ENCODE measurements around the gene PRKCQ. TPM values are rescaled to one million over a fixed set of nuclear protein-coding genes. Genes with fewer than 3 reads are reported as not detected.

The PRKCQ gene
- total RNA-seq, 2 donors from 2014 or later, result 55.3 to 79.0 TPM

- Mint-ChIP-seq H3K9me3 (peaks cover 10% of the 10 kb centered on the region), H3K36me3 (peaks cover 50% of the 10 kb centered on the region), H3K27ac (peak overlapping the region; percentile 77 to 83), H3K4me1 (ENCODE audit: low read depth in 2 of 2) (peaks cover 60 to 68% of the 10 kb centered on the region in 2 donors), H3K4me3 (peak overlapping the region; percentile 71), H3K27me3 (no peaks in the 10 kb centered on the region)
- ATAC-seq (no peak), DNase-seq (ENCODE audit: low spot score) (no peak)
Observed at GRCh38 chr10:6501931-6502330, 78.1 kb downstream of the PRKCQ start.

GRCh38 chr10:6499974-6500373 lies 80.1 kb downstream of the PRKCQ start:
- Mint-ChIP-seq H3K4me1 (ENCODE audit: low read depth in 2 of 2) (peaks cover 53 to 59% of the 10 kb centered on the region in 2 donors), H3K27me3 (no peaks in the 10 kb centered on the region), H3K9me3 (peaks cover 10% of the 10 kb centered on the region), H3K27ac (no peak overlapping the region), H3K4me3 (no peak overlapping the region), H3K36me3 (peaks cover 44% of the 10 kb centered on the region)
- DNase-seq (ENCODE audit: low spot score) (no peak), ATAC-seq (no peak)

GRCh38 chr10:6498771-6499170 lies 81.3 kb downstream of the PRKCQ start:
- Mint-ChIP-seq H3K4me1 (ENCODE audit: low read depth in 2 of 2) (peaks cover 47 to 51% of the 10 kb centered on the region in 2 donors), H3K27ac (no peak overlapping the region), H3K9me3 (peaks cover 6% of the 10 kb centered on the region), H3K27me3 (no peaks in the 10 kb centered on the region), H3K4me3 (peak overlapping the region; percentile 80), H3K36me3 (peaks cover 38% of the 10 kb centered on the region)
- peak; percentile 87 to 89 for ATAC-seq
- DNase-seq (ENCODE audit: low spot score), result peak; percentile 85

- Mint-ChIP-seq H3K4me1 (ENCODE audit: low read depth in 2 of 2) (peaks cover 42% of the 10 kb centered on the region in 2 donors), H3K27me3 (no peaks in the 10 kb centered on the region), H3K36me3 (peaks cover 34% of the 10 kb centered on the region), H3K27ac (no peak overlapping the region), H3K9me3 (peaks cover 6% of the 10 kb centered on the region), H3K4me3 (peak overlapping the region; percentile 80)
- DNase-seq (ENCODE audit: low spot score) (no peak), ATAC-seq (no peak)
Observed at GRCh38 chr10:6497620-6498019, 82.5 kb downstream of the PRKCQ start.

DNA sequence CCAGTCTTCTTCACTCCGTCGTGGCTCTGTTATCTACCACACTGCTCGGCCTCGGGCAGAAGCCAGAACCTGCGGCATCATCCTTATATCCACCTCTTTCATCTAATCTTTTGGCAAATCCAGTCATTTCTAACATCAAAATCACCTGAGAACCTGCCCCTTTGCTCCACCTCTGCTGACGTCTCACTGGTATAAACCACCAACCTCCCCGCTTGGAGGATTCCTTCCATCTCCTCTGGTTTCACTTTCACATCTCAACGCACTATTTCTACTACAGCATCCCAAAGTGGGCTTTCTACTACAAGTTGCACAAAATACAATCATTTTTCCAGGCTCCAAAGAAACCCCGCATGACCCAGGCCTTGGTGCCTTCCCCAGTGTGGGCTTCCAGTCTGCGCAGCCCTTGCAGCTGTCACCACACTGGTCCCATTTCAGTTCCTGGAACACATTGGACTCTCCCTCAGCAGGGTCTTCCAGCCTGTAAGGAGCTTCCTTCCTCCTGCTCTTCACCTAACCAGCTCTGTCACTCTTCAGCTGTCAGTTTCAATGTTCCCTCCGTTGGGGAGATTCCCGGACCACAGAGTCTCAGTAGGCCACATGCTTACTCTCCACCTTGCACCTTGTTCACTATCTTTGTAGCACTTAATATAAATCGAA lies 85.0 kb downstream of the PRKCQ start:
- ATAC-seq (peak; percentile 28 to 58), DNase-seq (ENCODE audit: low spot score) (no peak)
- Mint-ChIP-seq H3K36me3 (peaks cover 28% of the 10 kb centered on the region), H3K4me3 (no peak overlapping the region), H3K27ac (no peak overlapping the region), H3K27me3 (no peaks in the 10 kb centered on the region), H3K4me1 (ENCODE audit: low read depth in 2 of 2) (peaks cover 21 to 45% of the 10 kb centered on the region in 2 donors), H3K9me3 (no peaks in the 10 kb centered on the region)

DNA sequence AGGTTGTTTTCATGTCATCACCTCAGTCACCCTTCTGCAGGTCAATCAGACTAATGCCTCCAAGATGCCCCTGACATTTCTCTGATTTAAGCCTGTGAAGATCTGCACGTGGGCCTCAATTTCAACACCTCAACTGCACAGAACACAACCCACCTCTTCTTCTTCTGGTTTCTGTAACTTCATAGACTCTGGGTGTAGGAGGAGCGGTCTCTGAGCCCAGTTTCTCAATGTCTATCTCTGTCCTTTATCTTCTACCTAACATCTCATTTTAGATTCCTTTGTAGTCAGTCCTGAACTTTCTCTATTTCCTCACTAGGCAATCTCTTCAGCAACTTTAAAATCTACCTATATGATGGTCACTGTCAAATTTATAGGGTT lies 85.6 kb downstream of the PRKCQ start:
- Mint-ChIP-seq H3K4me3 (no peak overlapping the region), H3K9me3 (no peaks in the 10 kb centered on the region), H3K27ac (no peak overlapping the region), H3K36me3 (peaks cover 28% of the 10 kb centered on the region), H3K4me1 (ENCODE audit: low read depth in 2 of 2) (peaks cover 21 to 51% of the 10 kb centered on the region in 2 donors), H3K27me3 (no peaks in the 10 kb centered on the region)
- no peak for ATAC-seq
- DNase-seq (ENCODE audit: low spot score), result no peak

DNA sequence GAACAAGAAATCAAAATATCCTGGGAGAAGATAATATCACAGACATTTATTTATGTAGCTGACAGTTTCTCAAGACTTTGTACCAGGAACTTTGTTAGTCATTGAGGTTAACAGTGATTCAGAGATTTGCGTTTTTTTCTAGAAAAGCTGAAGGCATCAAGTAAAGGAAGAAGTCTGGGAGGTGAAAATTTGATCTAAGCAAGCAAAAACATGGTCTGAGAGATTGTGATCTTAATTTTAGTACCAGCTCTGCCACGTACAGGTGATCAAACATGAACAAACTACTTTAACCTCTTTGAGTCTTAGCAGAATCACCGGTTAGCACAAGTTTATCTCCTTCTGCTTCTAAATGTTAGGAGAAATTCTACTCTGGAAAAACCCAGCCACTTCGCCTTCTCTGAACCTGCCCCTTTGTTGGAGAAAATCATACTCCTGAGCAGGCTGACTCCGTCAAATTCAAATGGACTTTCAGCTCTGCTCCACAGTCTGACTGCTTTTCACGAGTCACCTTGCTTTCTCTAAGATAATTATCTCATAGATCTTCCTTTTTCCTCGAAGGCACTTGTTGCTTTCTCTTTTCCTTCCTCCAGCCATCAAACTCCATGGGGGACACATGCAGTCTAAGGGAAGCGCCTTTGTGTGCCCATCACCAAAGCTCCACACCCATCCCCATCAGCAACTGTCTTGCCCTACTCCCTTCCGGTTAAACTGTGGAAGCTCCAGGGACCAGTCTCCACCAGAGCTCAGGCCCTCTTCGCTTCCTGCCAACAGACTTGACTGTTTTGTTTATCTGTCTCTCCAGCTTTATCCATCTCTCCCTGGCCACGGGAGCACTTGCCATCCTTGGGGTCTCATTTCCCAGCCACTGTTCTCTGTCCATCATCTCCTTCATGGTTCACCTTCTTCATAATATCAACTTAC lies 86.3 kb downstream of the PRKCQ start:
- DNase-seq (ENCODE audit: low spot score) (no peak), ATAC-seq (peak; percentile 46 to 50)
- no peak overlapping the region for H3K4me3 Mint-ChIP-seq
- H3K9me3 Mint-ChIP-seq, result no peaks in the 10 kb centered on the region
- peaks cover 29% of the 10 kb centered on the region for H3K36me3 Mint-ChIP-seq
- no peak overlapping the region for H3K27ac Mint-ChIP-seq
- peaks cover 15 to 52% of the 10 kb centered on the region in 2 donors for H3K4me1 Mint-ChIP-seq (ENCODE audit: low read depth in 2 of 2)
- no peaks in the 10 kb centered on the region for H3K27me3 Mint-ChIP-seq

GRCh38 chr10:6492896-6493295 lies 87.2 kb downstream of the PRKCQ start:
- ATAC-seq, result no peak
- Mint-ChIP-seq H3K9me3 (no peaks in the 10 kb centered on the region), H3K4me1 (ENCODE audit: low read depth in 2 of 2) (peaks cover 7 to 45% of the 10 kb centered on the region in 2 donors), H3K4me3 (no peak overlapping the region), H3K36me3 (peaks cover 23% of the 10 kb centered on the region), H3K27ac (no peak overlapping the region), H3K27me3 (no peaks in the 10 kb centered on the region)
- DNase-seq (ENCODE audit: low spot score), result no peak

- Mint-ChIP-seq H3K4me1 (ENCODE audit: low read depth in 2 of 2) (peaks cover 7 to 44% of the 10 kb centered on the region in 2 donors), H3K4me3 (no peak overlapping the region), H3K9me3 (no peaks in the 10 kb centered on the region), H3K27ac (no peak overlapping the region), H3K36me3 (peaks cover 27% of the 10 kb centered on the region), H3K27me3 (no peaks in the 10 kb centered on the region)
- DNase-seq (ENCODE audit: low spot score), result peak; percentile 82
- ATAC-seq, result peak; percentile 85
Observed at GRCh38 chr10:6491841-6492609, 88.1 kb downstream of the PRKCQ start.

DNA sequence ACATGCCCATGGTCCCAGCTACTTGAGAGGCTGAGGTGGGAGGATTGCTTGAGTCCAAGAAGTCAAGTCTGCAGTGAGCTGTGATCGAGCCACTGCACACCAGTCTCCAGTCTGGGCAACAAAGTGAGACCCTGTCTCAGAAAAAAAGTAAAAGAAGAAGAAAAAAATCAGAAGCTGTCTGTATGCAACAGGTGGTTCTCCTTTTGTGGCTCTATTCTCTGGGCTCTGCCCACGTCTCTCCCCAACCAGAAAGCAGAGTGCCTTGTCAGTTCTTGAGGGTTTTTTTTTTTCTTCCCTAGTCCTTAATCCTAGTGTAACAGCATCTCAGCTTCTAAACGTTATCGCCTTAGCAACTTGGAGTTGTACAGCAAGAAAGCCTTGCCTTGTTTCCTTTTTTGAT lies 89.5 kb downstream of the PRKCQ start:
- no peak for ATAC-seq
- H3K4me3 Mint-ChIP-seq, result no peak overlapping the region
- H3K27me3 Mint-ChIP-seq, result no peaks in the 10 kb centered on the region
- H3K4me1 Mint-ChIP-seq (ENCODE audit: low read depth in 2 of 2), result peaks cover 9 to 56% of the 10 kb centered on the region in 2 donors
- peaks cover 30% of the 10 kb centered on the region for H3K36me3 Mint-ChIP-seq
- H3K9me3 Mint-ChIP-seq, result no peaks in the 10 kb centered on the region
- DNase-seq (ENCODE audit: low spot score), result no peak
- no peak overlapping the region for H3K27ac Mint-ChIP-seq

- DNase-seq (ENCODE audit: low spot score), result no peak
- H3K36me3 Mint-ChIP-seq, result peaks cover 55% of the 10 kb centered on the region
- ATAC-seq, result no peak
- no peak overlapping the region for H3K27ac Mint-ChIP-seq
- no peaks in the 10 kb centered on the region for H3K9me3 Mint-ChIP-seq
- H3K4me1 Mint-ChIP-seq (ENCODE audit: low read depth in 2 of 2), result peaks cover 21 to 73% of the 10 kb centered on the region in 2 donors
- peak overlapping the region; percentile 12 for H3K4me3 Mint-ChIP-seq
- H3K27me3 Mint-ChIP-seq, result no peaks in the 10 kb centered on the region
Observed at GRCh38 chr10:6487920-6488319, 92.2 kb downstream of the PRKCQ start.

DNA sequence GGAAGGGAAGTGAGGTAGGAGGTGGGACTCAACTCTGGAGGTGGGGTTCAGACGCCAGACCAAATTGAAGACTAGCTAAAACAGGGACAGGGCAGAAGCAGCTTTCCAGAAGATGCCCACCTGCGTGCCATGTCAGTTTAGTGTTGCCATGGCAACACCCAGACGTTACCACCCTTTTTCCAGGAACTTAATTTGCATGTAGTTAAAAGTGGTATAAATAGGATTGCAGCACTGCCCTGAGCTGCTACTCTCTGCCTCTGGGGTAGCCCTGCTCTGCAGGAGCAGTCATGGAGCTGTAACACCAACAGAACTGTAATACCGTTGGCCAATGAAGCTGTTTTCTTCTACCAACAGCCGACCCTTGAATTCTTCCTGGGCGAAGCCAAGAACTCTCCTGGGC lies 93.8 kb downstream of the PRKCQ start:
- peak overlapping the region; percentile 47 for H3K4me3 Mint-ChIP-seq
- H3K9me3 Mint-ChIP-seq, result no peaks in the 10 kb centered on the region
- DNase-seq (ENCODE audit: low spot score) (no peak), ATAC-seq (no peak)
- no peaks in the 10 kb centered on the region for H3K27me3 Mint-ChIP-seq
- peaks cover 62% of the 10 kb centered on the region for H3K36me3 Mint-ChIP-seq
- H3K27ac Mint-ChIP-seq, result peak overlapping the region; percentile 76 to 91
- H3K4me1 Mint-ChIP-seq (ENCODE audit: low read depth in 2 of 2), result peaks cover 34 to 73% of the 10 kb centered on the region in 2 donors

- peak overlapping the region; percentile 82 to 92 for H3K27ac Mint-ChIP-seq
- DNase-seq (ENCODE audit: low spot score) (no peak), ATAC-seq (peak; percentile 62 to 72)
- peaks cover 72% of the 10 kb centered on the region for H3K36me3 Mint-ChIP-seq
- no peaks in the 10 kb centered on the region for H3K27me3 Mint-ChIP-seq
- peaks cover 36 to 60% of the 10 kb centered on the region in 2 donors for H3K4me1 Mint-ChIP-seq (ENCODE audit: low read depth in 2 of 2)
- H3K9me3 Mint-ChIP-seq, result no peaks in the 10 kb centered on the region
- peak overlapping the region; percentile 56 for H3K4me3 Mint-ChIP-seq
Observed at GRCh38 chr10:6482737-6483357, 97.2 kb downstream of the PRKCQ start.
